ENCODE data around the gene TTLL8.

- TF ChIP-seq CTCF (IDR thresholded peaks at IDR 0.05; ENCODE audit: low read length) (no peak), EZH2 (IDR thresholded peaks at IDR 0.05; ENCODE audit: borderline replicate concordance, low read length) (no peak)
Observed at GRCh38 chr22:50072167-50072555, 14.1 kb upstream of the TTLL8 start.

Measured in OCI-LY1 (cell line).